ENCODE data around the gene AEBP1.
"Not testable (repeated sequence)": the region's sequence is repeated elsewhere in the genome, so short reads cannot be mapped to it uniquely, and the experiment has no call there.

AEBP1 gene

DNA sequence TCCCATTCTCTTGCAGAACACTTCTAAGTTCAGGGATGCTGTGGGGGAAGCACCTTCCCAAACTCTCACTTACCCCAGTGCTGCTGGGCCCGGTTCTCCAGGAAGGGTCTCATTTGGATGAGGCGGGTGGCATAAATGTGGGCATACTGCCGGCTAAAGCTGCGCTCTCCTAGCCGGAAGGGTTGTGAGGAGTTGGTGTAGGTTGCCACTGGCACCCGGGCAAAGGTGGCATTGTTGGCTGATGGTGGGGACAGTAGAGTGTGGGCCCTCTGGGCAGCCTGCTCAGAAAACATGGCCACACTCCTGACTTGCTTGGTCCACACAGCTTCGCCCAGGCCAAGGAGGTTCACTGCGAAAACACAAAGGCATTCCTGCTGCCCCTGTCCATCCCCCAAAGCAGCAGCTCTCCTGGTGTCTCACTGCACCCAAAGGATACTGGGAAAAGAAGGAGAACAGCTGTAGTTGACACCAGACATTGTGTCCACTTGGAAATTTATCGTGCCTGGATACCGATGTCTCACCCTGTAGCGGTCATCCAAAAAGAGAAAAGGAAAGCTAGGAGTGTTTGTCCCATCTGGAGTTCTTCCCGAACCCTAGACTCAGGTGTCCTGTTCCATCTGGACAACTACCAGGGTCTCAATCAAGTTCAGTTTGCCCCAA lies 17.7 kb downstream of the AEBP1 start:
- DNase-seq: no peak

DNA sequence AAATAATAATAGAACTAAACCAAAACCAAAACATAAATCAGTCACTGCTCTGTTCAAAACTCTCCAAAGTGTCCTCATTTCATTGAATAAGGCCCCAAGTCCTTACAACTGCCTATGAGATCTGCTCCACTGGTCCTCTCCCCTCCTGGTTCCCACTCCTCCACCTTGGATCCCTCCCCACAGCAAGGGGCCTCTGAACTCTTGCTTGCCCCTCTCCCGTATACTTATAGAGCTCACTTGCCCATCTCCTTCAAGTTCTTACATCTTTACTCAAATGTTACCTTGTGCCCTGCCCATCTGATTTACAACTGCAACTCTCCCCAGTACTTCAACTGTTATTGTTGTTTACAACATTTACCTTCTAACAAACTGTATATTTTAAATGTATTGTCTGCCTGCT lies 18.4 kb downstream of the AEBP1 start:
- DNase-seq: peak; percentile 10

DNA sequence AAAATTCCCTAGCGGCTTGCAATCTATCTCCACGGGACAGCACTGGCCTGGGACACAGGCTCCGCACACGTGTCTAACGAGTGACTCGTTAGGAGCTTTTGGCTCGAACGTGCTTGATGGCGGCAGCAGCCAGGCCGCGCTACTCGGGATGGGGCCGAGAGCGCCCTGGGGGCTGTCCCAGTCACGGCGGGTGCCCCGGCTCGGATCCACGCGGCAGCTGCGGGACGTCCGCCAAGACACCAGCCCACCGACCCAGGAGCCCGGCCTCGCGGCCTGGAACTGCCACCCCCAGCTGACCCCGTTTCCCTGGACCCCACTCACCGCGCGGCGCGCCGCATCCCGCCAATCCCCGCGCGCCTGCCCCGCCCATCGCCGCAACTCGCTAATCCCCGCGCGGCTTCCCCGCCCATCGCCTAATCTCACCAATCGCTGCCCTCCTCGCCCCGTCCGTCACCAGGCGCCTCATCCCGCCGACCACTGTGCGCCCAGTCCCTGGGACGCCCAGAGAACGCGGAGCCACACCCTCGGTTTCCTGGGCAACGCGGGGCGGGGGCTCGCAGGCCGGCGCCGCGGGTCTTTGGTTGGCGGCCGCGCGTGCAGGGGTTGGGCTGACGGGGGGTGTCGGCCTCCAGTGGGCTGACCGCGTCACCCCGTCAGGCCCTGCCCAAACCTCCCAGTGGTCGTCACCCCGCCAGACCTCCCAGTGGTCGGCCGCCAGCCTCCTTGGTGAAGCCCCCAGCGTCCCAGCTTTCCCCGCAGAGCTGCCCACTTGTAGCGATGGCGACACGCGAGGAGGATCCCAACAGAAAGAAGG lies 19.3 kb downstream of the AEBP1 start, which contains the start of gene POLD2:
POLD2 (minus strand) TSS at position 359 of the 814 bp plus-strand sequence. CDS start 1,495 bp downstream, outside the sequence.
- DNase-seq: peak; percentile 99

DNA sequence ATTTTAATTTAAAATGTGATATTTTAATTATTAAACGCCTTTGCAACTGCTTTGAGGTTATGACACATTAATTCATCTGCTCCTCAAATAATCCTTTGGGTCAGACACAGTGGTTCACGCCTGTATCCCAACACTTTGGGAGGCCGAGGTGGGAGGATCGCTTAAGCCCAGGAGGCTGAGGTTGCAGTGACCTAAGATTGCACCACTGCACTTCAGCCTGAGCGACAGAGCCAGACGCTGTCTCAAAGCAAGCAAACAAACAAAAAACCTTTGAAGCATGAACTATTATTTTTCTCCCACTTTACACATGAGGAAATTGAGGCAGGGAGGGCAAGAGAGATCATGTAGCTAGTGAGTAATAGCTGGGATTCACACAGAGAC lies 20.7 kb downstream of the AEBP1 start:
- no peak for DNase-seq

DNA sequence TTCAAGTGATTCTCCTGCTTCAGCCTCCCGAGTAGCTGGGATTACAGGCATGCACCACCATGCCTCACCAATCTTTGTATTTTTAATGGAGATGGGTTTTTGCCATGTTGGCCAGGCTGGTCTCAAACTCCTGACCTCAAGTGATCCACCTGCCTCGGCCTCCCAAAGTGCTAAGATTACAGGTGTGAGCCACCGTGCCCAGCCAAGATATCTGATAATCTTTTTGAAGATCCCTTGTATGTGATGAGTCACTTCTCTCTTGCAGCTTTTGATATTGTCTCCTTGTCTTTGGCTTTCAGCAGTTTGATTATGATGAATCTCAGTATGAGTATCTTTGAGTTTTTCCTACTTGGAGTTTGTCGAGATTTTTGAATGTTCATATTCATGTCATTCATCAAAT lies 22.4 kb downstream of the AEBP1 start:
- not testable (repeated sequence) for DNase-seq

DNA sequence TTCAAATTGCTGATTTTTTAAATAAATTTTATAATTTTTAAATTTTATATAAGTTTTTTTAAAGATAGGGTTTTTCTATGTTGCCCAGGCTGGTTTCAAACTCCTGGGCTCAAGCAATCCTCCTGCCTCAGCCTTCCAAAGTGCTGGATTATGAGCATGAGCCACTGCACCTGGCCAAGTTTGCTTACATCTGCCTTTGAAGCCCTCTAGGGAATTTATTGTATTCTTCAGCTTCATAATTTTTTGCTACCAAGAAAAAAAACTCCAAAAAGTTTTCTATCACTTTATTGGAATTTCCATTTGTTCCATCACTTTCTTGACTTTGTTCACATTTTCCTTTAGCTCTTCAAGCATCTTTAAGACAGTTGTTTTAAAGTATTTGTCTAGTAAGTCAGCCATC lies 23.0 kb downstream of the AEBP1 start:
- DNase-seq: no peak

DNA sequence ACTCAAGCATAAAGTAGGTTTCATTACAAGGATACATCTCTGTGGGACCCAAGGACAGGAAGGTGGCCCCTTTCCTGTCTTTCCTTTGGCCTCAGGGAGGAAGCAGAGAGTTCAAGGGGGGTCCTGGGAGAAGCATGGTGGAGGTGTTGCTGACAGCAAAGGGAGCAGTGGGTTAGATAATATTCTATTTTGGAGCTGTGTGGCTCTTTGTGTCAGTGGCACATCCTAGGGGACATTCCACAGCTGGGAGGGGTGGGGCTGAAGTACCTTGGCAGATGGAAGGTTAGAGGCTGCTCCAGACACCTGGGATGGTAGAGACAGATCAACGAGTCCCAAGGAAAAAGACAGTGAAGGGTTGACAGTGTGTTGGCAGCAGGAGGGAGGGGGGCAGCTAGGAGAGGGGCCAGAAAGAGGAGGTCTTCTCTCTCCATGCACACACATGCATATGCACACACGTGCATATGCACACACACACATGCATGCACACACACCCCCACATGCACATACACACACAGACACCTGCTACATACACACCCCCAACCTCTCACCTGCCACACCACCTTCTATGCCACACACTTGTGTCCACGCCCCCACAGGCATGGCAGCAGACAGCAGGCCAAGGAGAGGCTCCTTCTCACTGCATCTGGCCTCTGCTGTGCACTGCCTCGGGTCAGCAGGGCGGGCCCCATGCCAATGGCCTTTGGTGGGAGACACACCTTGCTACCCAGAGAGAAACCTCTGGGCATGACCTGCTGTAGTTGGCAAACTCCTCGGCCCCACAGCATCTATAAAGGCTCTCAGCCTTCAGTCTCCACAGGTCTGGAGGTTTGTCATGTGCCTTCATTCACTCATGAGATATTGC lies 24.8 kb downstream of the AEBP1 start:
- DNase-seq: no peak

DNA sequence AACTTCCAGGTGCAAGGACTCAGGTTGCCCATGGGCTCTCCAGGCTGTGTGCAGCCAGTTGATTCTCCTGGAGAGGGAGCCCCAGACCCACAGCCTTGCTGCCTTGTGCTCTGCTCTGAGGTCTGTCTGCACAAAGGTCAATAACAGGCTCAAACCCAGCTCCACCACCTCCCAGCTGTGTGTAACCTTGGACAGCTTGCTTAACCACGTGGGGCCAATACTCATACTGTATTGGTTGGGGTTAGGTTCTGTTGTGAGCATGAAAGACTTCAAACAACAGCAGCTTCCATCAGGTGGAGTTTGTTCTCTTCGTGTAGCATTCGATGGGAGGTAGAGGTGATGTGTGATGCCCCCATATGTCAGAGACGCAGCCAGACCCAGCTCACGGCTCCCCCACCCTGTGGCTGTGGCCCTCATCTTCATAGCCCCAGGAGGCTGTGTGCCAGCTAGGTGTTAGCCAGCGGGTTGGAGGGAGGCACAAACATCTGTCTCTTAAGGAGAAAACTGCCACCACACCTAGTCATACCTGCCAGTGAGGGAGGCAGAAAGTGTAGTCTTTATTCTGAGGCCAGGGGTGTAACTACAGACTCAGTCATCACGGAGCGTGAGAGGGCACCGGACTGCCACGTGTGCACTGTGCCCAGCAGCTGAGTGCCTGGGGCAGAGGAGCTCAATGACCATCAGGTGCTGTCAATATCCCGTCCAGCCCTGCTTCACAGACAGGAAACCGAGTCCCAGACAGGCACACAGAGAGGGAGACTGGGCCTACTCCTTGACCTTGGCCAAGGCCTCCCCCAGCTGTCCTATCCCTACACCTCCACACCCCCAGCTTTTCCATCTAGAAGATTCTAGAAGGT lies 27.3 kb downstream of the AEBP1 start:
- peak; percentile 22 for DNase-seq

DNA sequence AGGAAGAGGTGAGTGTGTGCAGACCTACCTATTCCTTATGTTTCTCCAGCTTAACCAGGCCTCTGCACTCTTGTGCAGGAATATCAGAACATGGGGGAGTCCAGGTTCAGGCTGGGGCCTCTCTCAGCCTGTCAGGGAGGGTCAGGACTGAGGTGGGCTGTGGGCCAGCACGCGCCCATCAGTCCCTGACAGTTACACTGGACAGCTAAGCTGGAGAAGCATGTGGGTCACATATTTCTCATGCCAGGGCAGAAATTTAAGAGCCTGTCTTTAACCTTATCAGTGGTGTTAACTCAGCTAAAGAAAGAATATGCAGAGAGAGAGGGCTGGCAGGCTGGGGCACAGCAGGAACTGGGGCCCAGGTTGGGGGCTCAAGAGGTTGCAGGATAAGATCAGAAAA lies 27.9 kb downstream of the AEBP1 start:
- no peak for DNase-seq

DNA sequence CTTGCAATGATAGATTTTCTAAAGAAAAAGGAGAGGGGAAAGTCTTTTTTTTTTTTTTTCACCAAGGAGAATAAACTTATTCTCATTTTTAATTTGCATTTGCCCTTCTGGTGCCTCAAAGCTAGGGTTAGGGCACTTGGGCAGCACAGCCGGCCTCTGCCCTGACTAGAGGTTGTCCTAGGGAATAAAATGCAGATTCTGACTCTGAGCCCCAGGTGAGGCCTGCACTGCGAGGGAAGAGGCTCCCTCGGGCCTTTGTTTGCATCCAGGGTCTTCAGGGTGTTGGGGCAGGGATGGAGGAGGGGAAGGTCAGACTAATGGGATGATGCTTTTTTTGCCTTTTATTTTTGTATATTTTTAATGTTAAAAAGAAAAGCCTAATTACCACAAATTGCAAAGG lies 29.1 kb downstream of the AEBP1 start:
- no peak for DNase-seq

DNA sequence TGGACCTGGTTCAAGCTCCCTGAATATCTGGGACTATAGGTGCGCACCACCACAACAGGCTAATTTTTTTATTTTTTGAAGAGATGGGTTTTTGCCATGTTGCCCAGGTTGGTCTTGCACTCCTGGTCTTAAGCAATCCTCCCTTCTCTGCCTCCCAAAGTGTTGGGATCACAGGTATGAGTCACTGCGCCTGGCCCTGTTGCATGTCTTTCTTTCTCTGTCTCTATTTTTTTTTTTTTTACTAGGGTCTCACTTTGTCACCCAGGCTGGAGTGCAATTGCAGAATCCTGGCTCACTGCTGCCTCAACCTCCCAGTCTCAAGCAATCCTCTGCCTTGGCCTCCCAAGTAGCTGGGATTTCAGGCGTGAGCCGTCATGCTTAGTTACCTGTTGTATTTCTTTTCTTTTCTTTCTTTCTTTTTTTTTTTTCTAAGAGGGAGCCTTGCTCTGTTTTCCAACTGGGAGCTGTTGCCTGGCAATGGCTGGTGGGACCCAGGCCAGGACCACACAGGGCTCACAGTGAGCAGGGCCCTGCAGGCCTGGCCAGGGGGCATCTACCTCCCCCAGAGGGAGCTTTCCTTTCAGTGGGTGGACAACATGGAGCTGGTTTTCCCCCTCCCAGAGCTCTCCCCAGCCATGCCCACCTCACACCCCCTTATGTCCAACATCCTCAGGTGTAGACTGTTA lies 30.9 kb downstream of the AEBP1 start:
- DNase-seq: no peak

DNA sequence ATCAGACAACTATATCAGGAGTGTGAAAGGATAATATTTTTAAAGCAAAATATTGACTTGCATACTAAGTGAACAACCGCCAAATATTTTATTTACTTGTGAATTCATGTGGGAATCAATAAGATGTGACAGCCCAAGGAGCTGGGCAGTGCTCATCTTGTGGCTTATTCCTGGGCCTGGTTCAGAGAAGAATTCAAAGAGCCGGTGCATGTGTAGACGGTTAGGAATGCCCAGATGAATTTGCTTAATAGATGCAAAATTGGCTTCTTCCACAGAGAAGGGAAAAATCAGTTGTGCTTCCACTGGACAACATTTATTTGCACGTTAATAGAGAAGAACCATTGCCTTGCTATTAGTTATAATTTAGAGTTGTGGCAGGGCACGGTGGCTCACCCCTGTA lies 32.6 kb downstream of the AEBP1 start:
- DNase-seq: no peak

DNA sequence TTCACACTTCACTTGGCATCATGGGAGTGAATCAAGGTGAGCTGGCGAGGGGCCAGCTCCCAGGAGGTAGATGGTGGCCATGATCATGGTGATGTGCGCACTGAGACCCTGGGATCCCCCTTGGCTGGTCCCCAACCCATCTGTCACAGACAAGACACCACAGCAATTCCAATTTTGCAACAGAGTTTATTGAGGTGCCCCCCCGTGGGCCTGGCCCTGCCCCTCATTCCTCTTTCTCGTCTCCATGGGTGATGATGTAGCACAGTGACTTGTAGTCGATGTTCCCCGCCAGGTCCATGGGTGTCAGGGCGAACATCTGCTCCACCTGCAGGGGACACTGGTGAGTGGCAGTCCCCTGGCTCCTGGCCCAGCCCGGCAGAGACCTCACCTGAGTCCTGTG lies 34.6 kb downstream of the AEBP1 start:
- no peak for DNase-seq

DNA sequence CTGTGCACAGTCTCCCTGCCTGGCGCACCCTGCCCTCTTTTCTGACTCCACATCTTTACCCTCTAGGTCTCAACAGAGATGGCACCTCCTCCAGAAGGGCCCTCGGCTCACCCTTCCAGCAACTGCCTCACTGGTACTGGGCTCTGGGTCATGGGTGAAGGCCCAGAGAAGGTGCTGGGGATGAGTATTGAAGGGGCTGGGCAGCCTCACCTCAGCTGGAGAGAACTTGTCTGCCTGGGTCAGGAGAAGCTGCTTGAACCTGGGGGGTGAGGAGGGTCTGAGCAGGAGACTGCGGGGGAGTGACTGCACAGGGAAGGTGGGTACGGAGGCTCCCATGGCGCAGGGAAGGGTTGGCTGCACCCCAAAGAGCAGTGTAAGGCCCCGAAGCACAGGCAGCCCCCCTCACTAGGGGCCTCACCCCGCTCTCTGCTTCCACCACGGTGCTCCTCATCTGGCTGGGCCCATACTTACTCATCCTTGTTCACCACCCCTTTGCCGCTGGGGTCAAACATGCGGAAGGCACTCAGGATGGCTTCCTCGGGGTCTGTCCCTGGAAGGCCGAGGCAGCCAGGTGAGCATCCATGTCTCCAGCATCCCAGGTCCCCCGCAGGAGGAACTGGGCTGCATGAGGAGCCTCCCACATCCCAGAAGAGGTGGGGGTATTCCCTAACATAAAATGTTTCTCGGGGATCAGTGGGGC lies 35.3 kb downstream of the AEBP1 start:
- no peak for DNase-seq

DNA sequence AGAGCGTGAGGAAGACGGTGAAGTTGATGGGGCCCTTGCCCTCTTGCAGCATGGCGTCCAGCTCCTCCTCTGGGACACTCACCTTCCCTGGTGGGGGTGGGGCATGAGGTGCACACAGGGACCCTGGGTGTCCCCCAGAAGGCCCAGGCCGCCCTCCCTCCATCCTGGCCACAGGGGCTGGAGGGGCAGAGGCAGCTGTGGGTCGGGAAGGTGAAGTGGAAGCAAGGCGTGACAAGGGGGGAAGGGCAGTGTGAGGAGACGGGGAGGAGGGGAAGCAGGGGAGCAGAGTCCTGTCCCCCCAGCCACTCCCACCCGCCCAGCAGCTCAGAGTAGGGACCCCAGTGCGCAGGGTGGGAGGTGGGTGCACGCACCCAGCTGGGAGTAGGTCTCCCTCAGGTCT lies 36.2 kb downstream of the AEBP1 start:
- no peak for DNase-seq

DNA sequence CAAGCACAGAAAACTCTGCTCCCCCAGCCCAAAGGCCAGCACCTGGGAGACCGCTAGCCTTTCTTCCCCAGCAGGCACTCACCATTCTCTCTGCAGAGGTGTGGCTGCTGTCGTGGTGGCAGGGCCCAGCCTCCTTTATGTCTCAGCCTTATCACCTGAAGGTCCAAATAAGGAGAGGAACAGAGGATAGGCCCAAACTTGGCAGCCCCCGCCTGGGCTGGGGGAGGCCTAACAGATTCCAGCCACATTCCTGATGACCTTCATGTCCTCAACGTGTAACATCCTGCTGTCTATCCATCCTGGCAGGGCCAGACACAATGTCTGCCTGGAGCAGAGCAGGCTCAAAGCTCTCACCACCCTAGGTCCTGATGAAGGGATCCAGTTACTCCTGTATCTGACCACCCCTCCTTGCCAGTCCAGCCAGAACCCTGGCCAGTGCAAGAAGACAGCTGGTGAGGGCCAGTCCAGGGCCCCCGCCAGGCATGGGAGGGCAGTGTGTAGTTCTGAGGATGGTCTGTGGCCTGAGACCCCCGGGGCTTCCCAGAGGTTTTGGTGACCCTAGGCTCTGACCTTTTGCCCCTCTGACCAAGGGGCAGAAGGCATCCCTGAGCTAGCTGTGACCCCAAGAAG lies 37.2 kb downstream of the AEBP1 start, which contains the start of gene MYL7:
MYL7 (minus strand) TSS at position 112 of the 630 bp plus-strand sequence; CDS start at position 85, 27 bp downstream.
- DNase-seq: no peak

DNA sequence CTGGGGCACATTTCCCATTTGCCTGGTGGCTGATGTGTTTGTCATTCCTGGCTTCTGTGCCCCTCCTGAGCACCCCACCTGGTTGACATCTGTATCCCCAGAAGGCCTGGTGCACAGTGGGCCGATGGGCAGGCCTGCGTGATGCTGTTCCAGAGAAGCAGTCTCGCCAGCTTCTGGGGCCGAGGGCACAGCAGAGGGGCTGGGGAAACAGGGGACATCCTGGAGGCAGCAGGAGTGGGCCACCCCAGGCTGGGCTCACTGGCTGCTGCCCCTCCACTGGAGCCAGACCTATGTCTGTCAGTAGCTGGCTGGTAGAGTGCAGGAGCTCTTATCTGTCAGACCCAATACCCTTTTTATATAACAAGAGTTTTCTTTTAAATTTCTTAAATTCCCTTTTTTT lies 37.9 kb downstream of the AEBP1 start:
- no peak for DNase-seq

DNA sequence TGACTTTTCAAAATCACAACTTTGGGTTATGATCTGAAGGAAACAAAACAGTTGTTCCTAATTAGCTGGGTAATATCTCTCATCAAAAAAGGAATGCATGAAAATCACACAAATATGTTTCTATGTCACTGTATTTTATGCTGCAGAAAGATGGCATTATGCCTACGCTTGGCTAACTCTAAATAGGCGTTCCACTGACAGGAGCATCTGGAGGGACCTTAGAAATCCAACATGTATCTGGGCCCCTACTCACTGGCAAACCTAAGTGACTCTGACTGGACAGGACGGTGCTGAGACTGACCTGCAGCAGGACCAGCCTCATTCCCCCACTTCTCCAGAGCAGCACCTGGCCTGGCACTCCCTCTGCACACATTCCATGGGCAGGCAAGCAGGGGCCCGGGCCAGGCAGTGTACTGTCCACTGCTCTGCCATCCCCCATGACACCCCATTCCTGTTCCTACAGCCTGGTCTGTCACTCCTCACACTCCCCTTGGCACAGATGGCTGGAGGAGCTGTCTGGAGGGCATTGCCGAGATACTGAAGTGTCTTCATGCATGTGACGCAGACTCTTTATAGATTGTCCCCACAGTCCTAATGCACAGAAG lies 39.6 kb downstream of the AEBP1 start:
- no peak for DNase-seq

DNA sequence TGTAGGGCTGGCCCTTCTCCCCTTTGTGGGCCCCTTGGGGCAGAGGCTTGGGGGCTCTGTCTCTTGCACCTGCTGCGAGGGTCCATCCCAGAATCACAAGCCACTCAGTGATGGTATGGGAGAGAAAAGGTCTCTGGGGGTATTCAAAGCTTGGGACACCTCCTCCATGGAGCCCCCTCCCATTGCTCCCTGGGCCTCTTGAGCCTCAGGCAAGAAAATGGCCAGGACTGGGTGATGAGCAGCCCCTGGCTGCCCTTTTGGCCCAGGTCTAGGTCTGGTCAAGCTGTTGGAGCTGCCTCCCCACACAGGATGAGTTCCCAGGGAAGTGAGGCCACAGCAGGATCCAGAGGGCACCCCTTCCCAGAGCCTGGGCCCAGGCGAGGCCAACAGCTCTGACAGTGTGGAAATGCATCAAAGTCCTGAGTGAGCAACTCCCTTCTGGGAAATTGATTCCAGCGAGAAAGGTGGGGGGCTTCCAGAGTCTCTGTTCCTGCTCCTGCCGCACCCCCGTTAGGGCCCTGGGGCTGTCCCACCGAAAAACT lies 40.4 kb downstream of the AEBP1 start:
- DNase-seq: no peak

DNA sequence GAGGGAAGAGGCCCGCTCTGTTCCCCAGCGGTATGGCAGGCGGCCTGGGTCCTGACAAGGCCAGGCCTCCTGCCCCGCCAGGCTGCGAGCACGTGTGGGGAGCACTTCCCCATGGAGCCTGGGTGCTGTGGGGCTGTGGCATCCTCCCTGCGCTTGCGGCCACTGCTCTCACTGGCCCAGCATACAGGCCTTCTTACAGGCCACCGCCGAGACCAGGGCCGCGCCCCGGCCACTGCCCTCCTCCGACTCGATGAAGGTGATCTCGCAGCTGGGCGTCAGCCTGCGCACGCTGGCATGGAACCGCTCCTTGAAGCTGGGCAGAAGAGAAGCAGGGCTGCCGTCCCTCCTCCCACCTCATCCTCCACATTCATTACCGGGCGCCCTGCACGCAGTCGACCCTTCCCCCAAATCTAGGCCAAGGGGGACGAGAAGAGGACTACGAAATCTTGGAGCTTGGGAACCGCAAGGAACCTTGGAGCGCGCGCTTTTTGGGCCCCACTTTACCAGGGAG lies 40.9 kb downstream of the AEBP1 start:
- DNase-seq: no peak
